NK-92 (cell line): Measurements from ENCODE around the gene AGPAT2.

ENCODE experiments used
- DNase-seq: peaks from one replicate; lab custom pipeline; 2025; ENCODE audit not compliant: unreplicated experiment; lab: John Stamatoyannopoulos, UW

Gene AGPAT2

GRCh38 chr9:136674786-136675349 is 12.4 kb downstream of the AGPAT2 start:
- DNase-seq: no peak

- DNase-seq: no peak
These were observed 13.1 kb downstream of the AGPAT2 start for GRCh38 chr9:136673975-136674785.

- DNase-seq: no peak
These were observed 13.9 kb downstream of the AGPAT2 start for GRCh38 chr9:136673088-136673974.

GRCh38 chr9:136672431-136673087 is 14.7 kb downstream of the AGPAT2 start:
- no peak for DNase-seq

GRCh38 chr9:136671646-136672430 is 15.4 kb downstream of the AGPAT2 start:
- no peak for DNase-seq

GRCh38 chr9:136671254-136671614 is 16.0 kb downstream of the AGPAT2 start:
- no peak for DNase-seq

GRCh38 chr9:136670576-136671253 is 16.5 kb downstream of the AGPAT2 start:
- no peak for DNase-seq

- DNase-seq: no peak
These were observed 17.3 kb downstream of the AGPAT2 start for GRCh38 chr9:136669791-136670464.

- DNase-seq: no peak
These were observed 18.1 kb downstream of the AGPAT2 start for GRCh38 chr9:136668983-136669790.

GRCh38 chr9:136667940-136668760 is 19.1 kb downstream of the AGPAT2 start:
- no peak for DNase-seq

GRCh38 chr9:136667214-136667939 is 19.9 kb downstream of the AGPAT2 start:
- DNase-seq: no peak

GRCh38 chr9:136666372-136667213 is 20.7 kb downstream of the AGPAT2 start:
- no peak for DNase-seq

- DNase-seq: no peak
These were observed 21.4 kb downstream of the AGPAT2 start for GRCh38 chr9:136665704-136666371.

- no peak for DNase-seq
These were observed 22.1 kb downstream of the AGPAT2 start for GRCh38 chr9:136665111-136665703.
